GM21381 (cell line): ENCODE results near the gene SLC6A7.

Experiments
- ATAC-seq: cut with Tn5 transposase; IDR thresholded peaks from one replicate; pipeline ENCODE4 v1.9.1; 2021; ENCODE audit warnings: mild to moderate bottlenecking, moderate library complexity; ENCODE audit not compliant: unreplicated experiment

The SLC6A7 gene

DNA sequence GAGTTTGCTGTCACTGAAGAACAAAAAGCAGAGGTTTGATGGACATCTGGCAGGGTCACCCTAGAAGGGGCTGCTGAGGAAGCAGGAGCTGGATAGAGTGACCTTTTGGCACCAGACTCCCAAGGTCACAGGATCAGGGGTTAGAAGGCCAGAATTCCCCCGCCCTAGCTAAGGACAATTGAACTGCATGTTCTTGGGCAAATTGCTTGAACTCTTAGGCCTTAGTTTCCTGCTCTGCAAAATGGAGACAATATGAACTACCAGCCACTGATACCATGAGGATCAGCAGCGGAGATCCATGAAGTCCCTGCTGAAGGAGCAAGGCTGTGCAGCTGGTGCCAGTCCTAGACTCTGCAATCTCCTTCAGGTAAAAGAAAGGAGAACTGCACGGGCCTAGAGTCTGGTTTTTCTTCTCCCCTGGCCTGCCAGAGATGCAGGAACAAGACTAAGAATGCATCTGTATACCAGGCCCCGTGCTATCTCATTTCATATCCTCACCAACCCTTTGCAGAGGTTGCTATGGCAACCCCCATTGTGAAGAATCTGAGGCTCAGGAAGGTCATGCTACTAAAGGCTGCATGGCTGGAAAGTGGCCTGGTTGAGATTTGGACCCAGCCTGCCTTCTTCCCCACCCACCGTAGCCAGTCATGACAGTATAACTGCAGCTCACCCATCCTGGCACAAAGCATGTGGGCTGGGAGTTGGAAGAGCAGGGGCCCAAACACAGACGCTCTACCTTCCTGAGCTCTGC lies 66.0 kb downstream of the SLC6A7 start:
- ATAC-seq: no peak

- no peak for ATAC-seq
These were observed 66.7 kb downstream of the SLC6A7 start for GRCh38 chr5:150256410-150257064.

- ATAC-seq: no peak
These were observed 67.6 kb downstream of the SLC6A7 start for GRCh38 chr5:150257424-150257823.

- no peak for ATAC-seq
These were observed 68.3 kb downstream of the SLC6A7 start for GRCh38 chr5:150258130-150258529.
